ENCODE results near the gene ZNF579.

The ZNF579 gene

DNA sequence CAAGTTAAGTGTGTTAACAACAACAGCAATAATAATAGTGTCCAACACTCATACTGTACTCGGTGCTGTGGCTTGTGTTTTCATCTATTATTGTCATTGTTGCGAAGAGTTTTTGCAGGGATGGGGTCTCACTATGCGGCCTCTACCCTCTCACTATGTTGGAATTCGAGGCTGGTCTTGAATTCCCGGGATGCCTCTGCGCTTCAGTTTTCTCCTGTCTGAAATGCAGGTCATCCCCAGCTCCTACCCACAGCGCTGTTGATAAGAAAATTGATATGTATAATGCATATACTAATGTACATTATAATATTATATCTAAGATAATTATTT, 30.4 kb downstream of the ZNF579 start:
- H3K4me3 ChIP-seq (ENCODE audit: low read length), result no peak overlapping the region
- no peaks in the 10 kb centered on the region for H3K27me3 ChIP-seq (ENCODE audit: control insufficient read depth, insufficient read depth, low read length)
- no peaks in the 10 kb centered on the region for H3K9me3 ChIP-seq (ENCODE audit: control insufficient read depth, low read length)
- peaks cover 55% of the 10 kb centered on the region for H3K4me1 ChIP-seq (ENCODE audit: control insufficient read depth, insufficient read depth, low read length)
- H3K36me3 ChIP-seq (ENCODE audit: control insufficient read depth, insufficient read depth, low read length), result no peaks in the 10 kb centered on the region
- H3K9ac ChIP-seq (ENCODE audit: low read length), result peak overlapping the region; percentile 71

DNA sequence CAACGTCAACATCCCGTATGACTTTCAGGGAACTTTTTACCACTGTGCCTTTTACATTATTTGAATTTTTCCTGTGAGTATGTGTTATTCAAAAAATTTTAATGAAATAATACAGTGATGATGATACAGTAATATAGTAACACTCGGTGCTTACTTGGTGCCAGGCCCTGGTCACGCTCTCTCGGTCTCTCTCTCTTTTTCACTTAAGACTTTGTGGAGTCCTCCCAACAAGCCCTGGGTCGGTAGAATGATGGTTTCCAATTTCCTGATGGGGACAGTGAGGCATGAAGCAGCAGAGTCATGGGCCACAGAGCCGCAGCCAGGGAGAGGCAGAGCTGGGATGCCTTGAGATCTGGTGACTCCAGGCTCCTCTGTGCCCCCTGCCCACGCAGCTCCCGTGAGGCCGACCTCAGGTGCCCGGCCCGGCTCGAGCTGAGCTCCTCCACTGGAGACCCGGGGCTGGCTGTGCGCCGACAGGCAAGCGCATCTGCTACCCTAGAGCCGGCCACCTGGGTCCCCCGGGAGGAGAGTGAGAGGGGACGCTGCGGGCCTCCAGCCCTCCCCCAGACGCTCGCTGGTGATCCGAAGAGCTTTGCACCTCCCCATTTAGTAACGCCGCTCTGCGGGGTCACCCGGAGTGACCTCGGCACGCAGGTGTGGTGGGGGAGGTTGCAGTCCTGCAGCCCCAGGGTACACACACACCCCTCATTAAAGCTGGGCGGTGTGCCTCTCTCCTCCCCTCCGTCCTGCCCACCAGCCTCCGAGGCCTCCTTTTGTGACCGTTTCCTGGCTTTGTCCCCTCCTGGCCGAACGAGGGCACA, 30.9 kb downstream of the ZNF579 start:
- H3K4me3 ChIP-seq (ENCODE audit: low read length), result peak overlapping the region; percentile 41
- H3K9ac ChIP-seq (ENCODE audit: low read length), result peak overlapping the region; percentile 71
- no peaks in the 10 kb centered on the region for H3K36me3 ChIP-seq (ENCODE audit: control insufficient read depth, insufficient read depth, low read length)
- no peaks in the 10 kb centered on the region for H3K27me3 ChIP-seq (ENCODE audit: control insufficient read depth, insufficient read depth, low read length)
- H3K4me1 ChIP-seq (ENCODE audit: control insufficient read depth, insufficient read depth, low read length), result peaks cover 54% of the 10 kb centered on the region
- H3K9me3 ChIP-seq (ENCODE audit: control insufficient read depth, low read length), result no peaks in the 10 kb centered on the region

DNA sequence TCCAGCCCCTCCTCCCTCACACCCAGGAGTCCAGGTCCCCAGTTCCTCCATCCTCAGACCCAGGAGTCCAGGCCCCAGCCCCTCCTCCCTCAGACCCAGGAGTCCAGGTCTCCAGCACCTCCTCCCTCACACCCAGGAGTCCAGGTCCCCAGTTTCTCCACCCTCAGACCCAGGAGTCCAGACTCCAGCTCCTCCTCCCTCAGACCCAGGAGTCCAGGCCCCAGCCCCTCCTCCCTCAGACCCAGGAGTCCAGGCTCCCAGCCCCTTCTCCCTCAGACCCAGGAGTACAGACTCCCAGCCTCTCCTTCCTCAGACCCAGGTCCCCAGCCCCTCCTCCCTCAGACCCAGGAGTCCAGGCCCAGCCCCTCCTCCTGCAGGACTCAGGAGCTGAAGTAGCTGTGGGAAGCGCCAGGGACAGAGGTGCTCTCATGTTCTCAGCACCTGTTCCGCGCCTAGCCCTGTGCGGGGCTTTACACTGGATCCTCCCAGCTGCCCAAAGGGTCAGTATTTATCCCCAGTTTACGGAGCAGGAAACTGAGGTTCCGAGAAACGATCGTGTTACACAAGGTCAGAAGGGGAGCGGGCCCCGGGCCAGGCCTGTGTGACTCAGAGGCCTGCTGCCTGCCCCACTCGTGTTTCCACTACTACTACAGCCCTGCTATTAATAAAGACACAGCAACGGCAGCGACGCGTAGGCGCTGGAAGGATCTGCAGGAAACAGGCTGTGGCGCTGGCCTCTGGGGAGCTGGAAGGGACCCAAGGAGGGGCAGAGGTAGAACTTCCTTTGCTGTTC, 33.6 kb downstream of the ZNF579 start:
- Histone ChIP-seq H3K27me3 (ENCODE audit: control insufficient read depth, insufficient read depth, low read length) (no peaks in the 10 kb centered on the region), H3K4me1 (ENCODE audit: control insufficient read depth, insufficient read depth, low read length) (peaks cover 42% of the 10 kb centered on the region), H3K9me3 (ENCODE audit: control insufficient read depth, low read length) (no peaks in the 10 kb centered on the region), H3K9ac (ENCODE audit: low read length) (peak overlapping the region; percentile 7), H3K36me3 (ENCODE audit: control insufficient read depth, insufficient read depth, low read length) (no peaks in the 10 kb centered on the region), H3K4me3 (ENCODE audit: low read length) (no peak overlapping the region)

DNA sequence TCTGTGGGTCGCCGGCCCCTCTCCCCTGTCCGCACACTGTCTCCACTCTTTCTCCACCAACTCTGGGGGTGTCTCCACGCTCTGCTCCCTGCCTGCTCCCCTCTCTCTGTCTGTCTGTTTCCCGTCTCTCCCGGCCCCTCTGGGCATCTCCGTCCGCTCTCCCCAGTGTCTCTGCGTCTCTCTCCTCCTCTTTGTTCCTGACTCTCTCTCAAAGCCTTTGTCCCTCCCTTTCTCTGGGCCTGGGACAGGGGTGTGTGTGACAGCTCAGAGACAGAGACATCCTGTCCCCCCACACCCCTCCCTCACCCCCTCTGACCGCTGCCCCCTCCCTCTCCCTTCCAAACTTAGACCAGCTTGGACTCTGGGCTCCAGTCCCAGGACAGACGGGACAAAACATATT, 34.6 kb downstream of the ZNF579 start:
- H3K4me1 ChIP-seq (ENCODE audit: control insufficient read depth, insufficient read depth, low read length), result peaks cover 42% of the 10 kb centered on the region
- no peaks in the 10 kb centered on the region for H3K36me3 ChIP-seq (ENCODE audit: control insufficient read depth, insufficient read depth, low read length)
- H3K9me3 ChIP-seq (ENCODE audit: control insufficient read depth, low read length), result no peaks in the 10 kb centered on the region
- no peaks in the 10 kb centered on the region for H3K27me3 ChIP-seq (ENCODE audit: control insufficient read depth, insufficient read depth, low read length)
- no peak overlapping the region for H3K4me3 ChIP-seq (ENCODE audit: low read length)
- H3K9ac ChIP-seq (ENCODE audit: low read length), result peak overlapping the region; percentile 22

DNA sequence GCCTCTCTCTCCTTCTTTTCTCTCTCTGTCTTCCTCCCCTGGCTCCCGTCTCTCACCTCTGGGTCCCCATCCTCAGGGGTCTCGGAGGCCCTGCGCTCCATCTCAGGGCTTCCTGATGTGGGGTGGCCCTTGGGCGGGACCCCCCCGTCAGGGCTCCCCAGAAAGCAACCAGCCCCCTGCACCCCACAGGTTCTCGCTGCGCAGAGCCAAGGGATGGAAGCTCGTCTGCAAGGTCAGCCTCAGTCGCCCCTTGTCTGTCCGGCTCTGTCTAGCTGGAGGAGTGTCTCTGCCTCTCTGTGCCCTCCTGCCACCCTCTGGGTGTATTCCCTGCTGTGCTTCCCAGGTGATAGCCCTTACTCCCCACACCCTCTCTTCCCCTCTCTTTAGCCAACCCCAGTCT, 35.2 kb downstream of the ZNF579 start, which contains the start of gene SBK3:
Gene SBK3 (minus strand): TSS at position 101 of the 400 bp plus-strand sequence. CDS start 0 bp downstream, at position 101.
- no peaks in the 10 kb centered on the region for H3K9me3 ChIP-seq (ENCODE audit: control insufficient read depth, low read length)
- H3K4me1 ChIP-seq (ENCODE audit: control insufficient read depth, insufficient read depth, low read length), result peaks cover 42% of the 10 kb centered on the region
- no peaks in the 10 kb centered on the region for H3K27me3 ChIP-seq (ENCODE audit: control insufficient read depth, insufficient read depth, low read length)
- no peaks in the 10 kb centered on the region for H3K36me3 ChIP-seq (ENCODE audit: control insufficient read depth, insufficient read depth, low read length)
- no peak within 1 kb of the TSS for H3K4me3 ChIP-seq (ENCODE audit: low read length)
- peak within 1 kb of the TSS; percentile 22 for H3K9ac ChIP-seq (ENCODE audit: low read length)

DNA sequence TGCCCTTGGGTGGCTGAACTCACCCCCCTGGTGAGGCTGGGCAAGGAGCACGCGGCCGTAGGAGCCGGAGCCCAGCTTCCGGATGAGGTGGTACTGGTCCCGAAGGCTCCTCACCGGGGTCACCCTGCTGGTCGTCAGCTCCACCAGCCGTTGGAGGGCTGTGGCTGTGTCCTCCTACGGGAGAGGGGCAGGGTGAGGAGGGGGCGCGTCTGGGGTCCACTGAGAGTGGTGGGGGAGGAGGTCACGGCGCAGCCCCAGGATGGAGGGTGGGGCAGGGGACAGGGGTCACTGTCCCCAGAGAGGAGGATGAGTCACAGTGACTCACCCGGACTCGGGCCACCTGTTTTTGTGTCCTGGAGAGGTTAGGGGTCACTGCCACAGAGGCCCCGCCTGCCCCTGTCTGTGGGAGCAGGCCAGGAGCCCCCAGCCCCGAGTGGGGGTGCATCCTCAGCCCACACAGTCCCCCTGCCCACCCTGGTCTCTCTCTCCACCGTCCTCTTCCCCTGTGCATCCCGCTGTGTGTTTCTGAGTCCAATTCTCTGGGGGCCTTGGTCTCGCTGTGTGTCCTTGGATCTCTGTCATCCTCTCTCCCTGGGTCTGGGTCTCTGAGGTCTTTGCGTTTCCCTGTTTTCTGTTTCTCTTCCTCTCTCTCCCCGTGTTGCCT, 35.7 kb downstream of the ZNF579 start:
- no peak overlapping the region for H3K4me3 ChIP-seq (ENCODE audit: low read length)
- H3K4me1 ChIP-seq (ENCODE audit: control insufficient read depth, insufficient read depth, low read length), result peaks cover 37% of the 10 kb centered on the region
- no peaks in the 10 kb centered on the region for H3K27me3 ChIP-seq (ENCODE audit: control insufficient read depth, insufficient read depth, low read length)
- H3K9ac ChIP-seq (ENCODE audit: low read length), result no peak overlapping the region
- H3K9me3 ChIP-seq (ENCODE audit: control insufficient read depth, low read length), result no peaks in the 10 kb centered on the region
- H3K36me3 ChIP-seq (ENCODE audit: control insufficient read depth, insufficient read depth, low read length), result no peaks in the 10 kb centered on the region

DNA sequence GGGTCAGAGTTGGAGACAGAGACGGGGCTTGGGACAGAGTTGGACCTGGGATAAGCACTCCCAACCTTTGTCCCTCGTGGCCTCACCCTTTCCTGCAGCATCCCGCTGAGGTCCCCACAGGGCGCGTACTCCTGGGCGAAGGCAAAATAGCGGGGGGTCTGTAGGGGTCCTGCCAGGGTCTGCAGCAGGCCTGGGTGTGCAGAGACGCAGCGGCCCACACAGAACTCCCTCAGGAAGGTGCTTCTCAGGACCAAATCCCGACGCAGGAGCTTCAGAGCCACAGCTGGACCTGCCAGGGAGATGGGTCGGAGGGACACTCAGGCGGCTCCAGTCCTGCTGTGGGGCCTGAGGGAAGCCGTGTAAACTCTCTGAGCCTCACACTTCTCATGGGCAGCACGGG, 36.6 kb downstream of the ZNF579 start:
- H3K4me3 ChIP-seq (ENCODE audit: low read length), result no peak overlapping the region
- no peaks in the 10 kb centered on the region for H3K36me3 ChIP-seq (ENCODE audit: control insufficient read depth, insufficient read depth, low read length)
- no peak overlapping the region for H3K9ac ChIP-seq (ENCODE audit: low read length)
- no peaks in the 10 kb centered on the region for H3K27me3 ChIP-seq (ENCODE audit: control insufficient read depth, insufficient read depth, low read length)
- H3K4me1 ChIP-seq (ENCODE audit: control insufficient read depth, insufficient read depth, low read length), result peaks cover 32% of the 10 kb centered on the region
- no peaks in the 10 kb centered on the region for H3K9me3 ChIP-seq (ENCODE audit: control insufficient read depth, low read length)

DNA sequence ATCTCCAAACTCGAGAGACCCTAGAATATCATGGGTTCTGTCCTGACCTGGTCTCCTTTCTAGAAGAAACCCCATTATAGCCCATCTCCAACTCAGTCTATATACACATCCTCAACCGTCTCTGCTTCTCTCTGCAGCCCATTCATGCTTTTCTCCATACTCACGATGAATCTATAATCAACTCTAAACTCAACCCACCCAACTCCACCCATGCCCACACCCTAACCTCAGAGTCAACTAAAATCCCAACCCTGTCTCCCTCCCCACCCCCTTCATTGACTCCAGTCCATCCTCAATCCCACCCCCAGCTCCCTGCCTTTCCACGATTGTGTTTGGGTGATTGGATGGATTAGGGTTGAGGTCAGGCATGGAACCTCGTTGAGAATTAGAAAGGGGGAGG, 37.1 kb downstream of the ZNF579 start:
- H3K36me3 ChIP-seq (ENCODE audit: control insufficient read depth, insufficient read depth, low read length), result no peaks in the 10 kb centered on the region
- H3K27me3 ChIP-seq (ENCODE audit: control insufficient read depth, insufficient read depth, low read length), result no peaks in the 10 kb centered on the region
- no peak overlapping the region for H3K4me3 ChIP-seq (ENCODE audit: low read length)
- H3K9ac ChIP-seq (ENCODE audit: low read length), result no peak overlapping the region
- peaks cover 32% of the 10 kb centered on the region for H3K4me1 ChIP-seq (ENCODE audit: control insufficient read depth, insufficient read depth, low read length)
- H3K9me3 ChIP-seq (ENCODE audit: control insufficient read depth, low read length), result no peaks in the 10 kb centered on the region

DNA sequence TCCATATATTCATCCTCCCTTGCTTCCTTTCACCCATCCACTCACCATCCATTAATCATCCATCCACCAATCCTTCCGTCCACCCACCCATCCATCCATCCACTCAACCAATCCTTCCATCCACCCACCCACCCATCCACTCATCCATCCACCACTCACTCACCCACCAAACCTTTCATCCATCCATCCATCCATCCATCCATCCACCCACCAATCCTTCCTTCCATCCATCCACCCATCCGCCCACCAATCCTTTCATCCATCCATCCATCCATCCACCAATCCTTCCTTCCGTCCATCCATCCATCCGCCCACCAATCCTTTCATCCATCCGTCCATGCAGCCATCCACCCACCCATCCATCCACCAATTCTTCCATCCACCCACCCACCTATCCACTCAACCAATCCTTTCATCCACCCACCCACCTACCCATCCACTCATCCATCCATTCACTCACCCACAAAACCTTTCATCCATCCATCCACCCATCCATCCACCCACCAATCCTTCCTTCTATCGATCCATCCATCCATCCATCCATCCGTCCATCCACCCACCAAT, 38.3 kb downstream of the ZNF579 start:
- Histone ChIP-seq H3K4me3 (ENCODE audit: low read length) (no peak overlapping the region), H3K9me3 (ENCODE audit: control insufficient read depth, low read length) (no peaks in the 10 kb centered on the region), H3K36me3 (ENCODE audit: control insufficient read depth, insufficient read depth, low read length) (no peaks in the 10 kb centered on the region), H3K9ac (ENCODE audit: low read length) (no peak overlapping the region), H3K4me1 (ENCODE audit: control insufficient read depth, insufficient read depth, low read length) (peaks cover 22% of the 10 kb centered on the region), H3K27me3 (ENCODE audit: control insufficient read depth, insufficient read depth, low read length) (no peaks in the 10 kb centered on the region)

DNA sequence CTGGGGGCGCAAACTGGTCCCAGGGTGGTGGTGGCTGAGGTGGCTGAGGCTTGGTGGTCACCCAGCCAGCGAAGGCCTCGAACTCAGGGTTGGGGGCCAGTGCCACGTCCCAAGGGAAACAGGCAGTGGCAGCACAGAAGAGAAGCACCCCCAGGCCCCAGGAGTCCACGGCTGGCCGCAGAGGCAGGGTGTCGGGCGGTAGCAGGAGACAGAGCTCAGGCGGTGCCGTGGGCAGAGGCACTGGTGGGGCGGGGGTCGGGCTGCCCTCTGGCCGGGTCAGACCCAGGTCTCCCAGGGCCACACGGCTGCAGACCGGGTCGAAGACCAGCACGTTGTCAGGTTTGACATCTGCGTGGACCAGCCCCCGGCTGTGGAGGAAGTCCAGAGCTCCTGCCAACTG, 39.6 kb downstream of the ZNF579 start:
- peaks cover 9% of the 10 kb centered on the region for H3K4me1 ChIP-seq (ENCODE audit: control insufficient read depth, insufficient read depth, low read length)
- no peaks in the 10 kb centered on the region for H3K27me3 ChIP-seq (ENCODE audit: control insufficient read depth, insufficient read depth, low read length)
- H3K4me3 ChIP-seq (ENCODE audit: low read length), result no peak overlapping the region
- no peaks in the 10 kb centered on the region for H3K9me3 ChIP-seq (ENCODE audit: control insufficient read depth, low read length)
- no peaks in the 10 kb centered on the region for H3K36me3 ChIP-seq (ENCODE audit: control insufficient read depth, insufficient read depth, low read length)
- H3K9ac ChIP-seq (ENCODE audit: low read length), result no peak overlapping the region

DNA sequence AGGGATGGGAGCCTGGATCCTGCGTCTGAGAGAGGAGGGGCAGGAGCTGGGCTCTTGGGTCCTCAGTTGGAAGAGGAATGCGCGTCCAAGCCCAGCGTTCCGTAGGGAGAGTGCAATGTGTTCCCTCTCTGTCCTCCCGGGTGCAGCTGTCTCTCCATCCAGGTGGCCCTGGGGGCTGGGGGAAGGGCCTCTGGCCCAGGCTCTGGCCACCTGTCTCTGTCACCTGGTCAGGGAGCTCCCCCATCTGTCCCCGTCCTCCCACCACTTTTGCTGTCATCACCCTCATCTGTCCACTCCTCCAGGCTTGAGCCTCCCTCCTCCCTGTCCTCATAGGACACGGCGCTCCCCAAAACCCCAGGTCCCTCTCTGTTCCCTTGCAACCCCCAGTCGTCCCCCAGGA, 40.0 kb downstream of the ZNF579 start:
- Histone ChIP-seq H3K9ac (ENCODE audit: low read length) (no peak overlapping the region), H3K4me1 (ENCODE audit: control insufficient read depth, insufficient read depth, low read length) (peaks cover 6% of the 10 kb centered on the region), H3K36me3 (ENCODE audit: control insufficient read depth, insufficient read depth, low read length) (no peaks in the 10 kb centered on the region)

More for the DNA sequence above, 40.0 kb downstream of the ZNF579 start:
- Histone ChIP-seq H3K9me3 (ENCODE audit: control insufficient read depth, low read length) (no peaks in the 10 kb centered on the region), H3K27me3 (ENCODE audit: control insufficient read depth, insufficient read depth, low read length) (no peaks in the 10 kb centered on the region), H3K4me3 (ENCODE audit: low read length) (no peak overlapping the region)
